GM18868 (cell line): ENCODE results near the gene PARD3.

Source experiments
- ATAC-seq: cut with Tn5 transposase; IDR thresholded peaks from one replicate; pipeline ENCODE4 v1.9.1; 2021; ENCODE audit warnings: mild to moderate bottlenecking, moderate library complexity; ENCODE audit not compliant: unreplicated experiment

The PARD3 gene

GRCh38 chr10:34102893-34103506, 712.1 kb downstream of the PARD3 start:
- no peak for ATAC-seq

GRCh38 chr10:34102237-34102673, 712.8 kb downstream of the PARD3 start:
- no peak for ATAC-seq

- no peak for ATAC-seq
Observed at GRCh38 chr10:34101001-34101400, 714.1 kb downstream of the PARD3 start.

GRCh38 chr10:34098821-34099567, 716.1 kb downstream of the PARD3 start:
- peak; percentile 81 for ATAC-seq

- ATAC-seq: no peak
Observed at GRCh38 chr10:34097682-34098081, 717.4 kb downstream of the PARD3 start.

- ATAC-seq: no peak
Observed at GRCh38 chr10:34094961-34095360, 720.1 kb downstream of the PARD3 start.

- no peak for ATAC-seq
Observed at GRCh38 chr10:34094146-34094696, 720.9 kb downstream of the PARD3 start.

- ATAC-seq: no peak
Observed at GRCh38 chr10:34092891-34093290, 722.2 kb downstream of the PARD3 start.

GRCh38 chr10:34091635-34092195, 723.4 kb downstream of the PARD3 start:
- no peak for ATAC-seq

- ATAC-seq: no peak
Observed at GRCh38 chr10:34089253-34089652, 725.8 kb downstream of the PARD3 start.

- ATAC-seq: no peak
Observed at GRCh38 chr10:34088208-34088794, 726.8 kb downstream of the PARD3 start.

- no peak for ATAC-seq
Observed at GRCh38 chr10:34087095-34087418, 728.0 kb downstream of the PARD3 start.

GRCh38 chr10:34083567-34083966, 731.5 kb downstream of the PARD3 start:
- no peak for ATAC-seq

GRCh38 chr10:34081948-34082347, 733.1 kb downstream of the PARD3 start:
- no peak for ATAC-seq

GRCh38 chr10:34081347-34081743, 733.8 kb downstream of the PARD3 start:
- no peak for ATAC-seq

- no peak for ATAC-seq
Observed at GRCh38 chr10:34080485-34081346, 734.4 kb downstream of the PARD3 start.

GRCh38 chr10:34079702-34080484, 735.2 kb downstream of the PARD3 start:
- ATAC-seq: no peak

GRCh38 chr10:34078745-34079470, 736.2 kb downstream of the PARD3 start:
- ATAC-seq: no peak

GRCh38 chr10:34078017-34078744, 736.9 kb downstream of the PARD3 start:
- ATAC-seq: no peak
